HG03280 (cell line): Measurements from ENCODE around the gene PLCD4.

Source experiments
- ATAC-seq: cut with Tn5 transposase; IDR thresholded peaks from one replicate; pipeline ENCODE4 v1.9.1; 2021; ENCODE audit warnings: mild to moderate bottlenecking, moderate library complexity; ENCODE audit not compliant: unreplicated experiment

PLCD4 gene

DNA sequence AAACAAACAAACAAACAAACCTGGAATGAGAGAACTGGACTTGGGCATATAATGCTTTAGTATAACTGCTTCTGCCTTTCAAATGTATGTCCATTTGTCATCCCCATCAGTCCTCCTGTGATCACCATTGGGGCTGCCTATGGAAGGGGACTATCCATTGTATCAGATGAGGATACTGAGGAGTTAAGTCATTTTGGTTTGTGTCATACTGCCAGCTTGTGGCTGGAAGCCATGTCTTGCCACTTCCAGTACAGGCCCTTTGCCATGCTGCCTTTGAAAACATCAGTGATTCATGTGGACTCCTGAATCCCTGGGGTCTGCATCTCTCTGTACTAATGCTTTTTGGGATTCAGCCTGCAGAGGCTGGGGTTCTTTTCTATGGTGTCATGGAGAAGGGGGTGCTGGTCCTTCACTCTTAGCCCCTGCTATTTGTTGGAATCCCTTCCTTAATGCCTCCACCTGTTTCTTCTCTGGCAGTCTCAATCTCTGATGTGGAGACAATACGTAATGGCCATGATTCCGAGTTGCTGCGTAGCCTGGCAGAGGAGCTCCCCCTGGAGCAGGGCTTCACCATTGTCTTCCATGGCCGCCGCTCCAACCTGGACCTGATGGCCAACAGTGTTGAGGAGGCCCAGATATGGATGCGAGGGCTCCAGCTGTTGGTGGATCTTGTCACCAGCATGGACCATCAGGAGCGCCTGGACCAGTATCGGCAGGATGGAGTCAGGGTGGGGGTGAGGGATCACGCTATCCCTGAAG is 10.6 kb downstream of the PLCD4 start:
- ATAC-seq = no peak

DNA sequence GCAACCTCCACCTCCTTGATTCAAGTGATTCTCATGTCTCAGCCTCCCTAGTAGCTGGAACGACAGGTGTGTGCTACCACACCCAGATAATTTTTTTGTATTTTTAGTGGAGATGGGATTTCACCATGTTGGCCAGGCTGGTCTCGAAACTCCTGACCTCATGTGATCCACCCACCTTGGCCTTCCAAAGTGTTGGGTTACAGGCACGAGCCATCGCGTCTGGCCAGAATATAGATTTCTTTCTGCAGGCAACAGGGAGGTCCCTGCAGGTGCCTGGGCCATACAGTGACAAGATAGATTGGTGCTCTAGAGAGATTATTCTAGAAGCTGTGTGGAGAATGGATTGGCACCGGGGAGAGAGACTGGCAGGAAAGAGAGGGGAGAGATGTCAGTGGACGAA is 13.3 kb downstream of the PLCD4 start:
- no peak for ATAC-seq

GRCh38 chr2:218622606-218623365 is 15.1 kb downstream of the PLCD4 start:
- no peak for ATAC-seq

DNA sequence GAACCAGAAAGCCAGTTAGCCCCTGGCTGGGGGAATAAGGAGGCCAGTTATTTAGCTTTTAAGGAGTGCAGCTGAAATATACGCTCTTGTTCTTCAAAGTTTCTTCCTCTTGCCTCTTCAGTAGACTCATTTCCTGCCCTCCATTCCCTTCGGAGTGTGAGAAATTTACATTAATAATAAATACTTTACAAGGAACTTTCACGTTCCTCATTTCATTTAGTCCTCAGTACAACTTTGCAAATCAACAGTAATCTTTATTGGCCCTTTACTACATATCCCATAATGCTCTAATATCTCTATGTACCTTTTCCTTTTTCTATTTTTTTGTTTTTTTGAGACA is 15.6 kb downstream of the PLCD4 start:
- ATAC-seq = no peak

- no peak for ATAC-seq
Measured at GRCh38 chr2:218626369-218626768, 18.7 kb downstream of the PLCD4 start.

GRCh38 chr2:218627939-218628338 is 20.2 kb downstream of the PLCD4 start:
- no peak for ATAC-seq

DNA sequence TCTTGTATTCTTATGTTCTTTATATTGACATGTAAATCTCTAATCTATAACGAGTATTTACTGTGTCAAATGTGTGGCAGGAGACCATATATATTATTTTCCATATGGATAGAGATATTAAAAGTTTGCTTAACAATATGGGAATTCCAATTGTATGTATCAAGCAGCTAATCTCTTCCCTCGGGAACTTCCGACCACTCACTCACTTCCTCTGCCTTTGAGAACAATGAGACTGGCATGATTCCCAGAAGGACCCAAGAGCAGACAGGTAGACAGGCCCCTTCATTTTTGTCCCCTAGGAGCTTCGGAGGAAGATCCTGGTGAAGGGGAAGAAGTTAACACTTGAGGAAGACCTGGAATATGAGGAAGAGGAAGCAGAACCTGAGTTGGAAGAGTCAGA is 24.1 kb downstream of the PLCD4 start:
- ATAC-seq = no peak

DNA sequence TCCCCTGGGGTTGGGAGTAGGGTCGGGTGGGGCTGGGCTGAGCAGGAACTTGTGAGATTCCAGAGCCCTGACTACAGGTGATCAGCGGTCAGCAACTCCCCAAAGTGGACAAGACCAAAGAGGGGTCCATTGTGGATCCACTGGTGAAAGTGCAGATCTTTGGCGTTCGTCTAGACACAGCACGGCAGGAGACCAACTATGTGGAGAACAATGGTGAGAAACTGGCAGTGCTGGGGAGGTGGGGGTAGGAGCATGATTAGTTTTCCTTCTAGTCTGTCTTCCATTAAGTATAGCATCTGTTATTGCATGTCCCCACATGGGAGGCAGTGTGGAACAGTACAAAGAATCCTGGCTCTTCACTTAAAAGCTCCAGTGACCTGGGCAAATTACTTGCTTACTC is 28.0 kb downstream of the PLCD4 start:
- no peak for ATAC-seq

GRCh38 chr2:218638372-218638771 is 30.7 kb downstream of the PLCD4 start:
- no peak for ATAC-seq

GRCh38 chr2:218642121-218642656 is 34.5 kb downstream of the PLCD4 start:
- ATAC-seq = no peak

- ATAC-seq = no peak
Measured at GRCh38 chr2:218642786-218643185, 35.1 kb downstream of the PLCD4 start.

- ATAC-seq = no peak
Measured at GRCh38 chr2:218643751-218644310, 36.1 kb downstream of the PLCD4 start.

DNA sequence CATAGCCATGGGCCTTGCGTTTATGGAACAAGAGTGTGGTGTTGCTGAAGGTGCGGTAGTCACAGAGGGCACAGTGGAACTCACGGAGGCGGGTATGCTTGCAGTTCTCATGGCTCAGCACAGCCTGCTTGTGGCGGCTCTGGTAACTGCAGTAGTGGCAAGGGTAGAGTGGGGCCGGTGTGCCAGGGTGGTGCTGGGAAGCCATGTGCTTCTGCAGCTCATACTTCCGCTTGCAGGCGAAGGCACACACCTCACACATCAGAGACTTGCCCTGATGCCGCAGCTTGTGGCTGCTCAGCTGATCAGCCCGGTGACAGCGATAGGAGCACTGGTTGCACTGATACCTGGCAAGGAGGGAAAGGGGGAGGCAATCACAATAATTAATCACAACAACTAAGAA is 37.0 kb downstream of the PLCD4 start:
- ATAC-seq = no peak

- ATAC-seq = no peak
Measured at GRCh38 chr2:218645126-218645525, 37.4 kb downstream of the PLCD4 start.

- ATAC-seq = no peak
Measured at GRCh38 chr2:218648088-218648786, 40.5 kb downstream of the PLCD4 start.

DNA sequence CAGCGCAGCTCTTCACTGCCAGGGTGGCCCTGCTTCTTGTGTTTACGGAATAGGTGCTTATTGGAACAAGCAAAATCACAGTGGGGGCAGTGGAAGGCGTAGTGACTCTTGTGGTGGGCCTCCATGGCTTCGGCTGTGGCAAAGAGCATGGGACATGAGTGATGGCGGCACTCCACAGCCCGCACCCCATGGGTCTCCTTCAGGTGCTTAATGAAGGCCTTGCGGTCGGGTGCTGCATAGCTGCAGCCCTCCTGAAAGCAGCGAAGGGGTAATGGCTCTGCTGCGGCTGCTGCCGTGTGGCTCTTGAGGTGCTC is 41.0 kb downstream of the PLCD4 start:
- ATAC-seq = no peak

DNA sequence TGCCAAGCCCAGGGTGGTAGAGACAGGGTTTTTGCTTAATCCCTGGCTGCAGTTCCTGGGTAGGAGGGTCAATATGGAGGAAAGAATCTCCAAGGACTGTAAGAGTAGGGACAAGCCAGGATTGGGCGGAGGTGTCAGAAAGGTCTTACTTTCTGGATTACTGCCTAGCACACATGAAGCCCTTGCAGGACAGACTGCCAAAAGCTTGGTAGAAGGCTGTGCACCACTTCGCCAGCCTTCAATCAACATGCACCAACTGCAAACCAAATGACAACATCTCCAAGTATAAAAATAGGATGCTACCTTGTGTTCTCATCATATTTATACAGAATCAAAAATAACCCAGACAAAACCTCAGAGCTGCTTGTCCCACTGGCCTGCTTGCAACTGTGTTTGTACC is 48.1 kb downstream of the PLCD4 start:
- ATAC-seq = no peak

- peak; percentile 41 for ATAC-seq
Measured at GRCh38 chr2:218658671-218659257, 51.1 kb downstream of the PLCD4 start.

- peak; percentile 92 for ATAC-seq
Measured at GRCh38 chr2:218659258-218659987, 51.7 kb downstream of the PLCD4 start, which contains the start of the genes BCS1L and ZNF142. Gene BCS1L (plus strand): TSS chr2:218659683. CDS start chr2:218660988, 1,305 bp downstream. Gene ZNF142 (minus strand): TSS chr2:218659623. CDS start chr2:218656429, 3,194 bp downstream.

DNA sequence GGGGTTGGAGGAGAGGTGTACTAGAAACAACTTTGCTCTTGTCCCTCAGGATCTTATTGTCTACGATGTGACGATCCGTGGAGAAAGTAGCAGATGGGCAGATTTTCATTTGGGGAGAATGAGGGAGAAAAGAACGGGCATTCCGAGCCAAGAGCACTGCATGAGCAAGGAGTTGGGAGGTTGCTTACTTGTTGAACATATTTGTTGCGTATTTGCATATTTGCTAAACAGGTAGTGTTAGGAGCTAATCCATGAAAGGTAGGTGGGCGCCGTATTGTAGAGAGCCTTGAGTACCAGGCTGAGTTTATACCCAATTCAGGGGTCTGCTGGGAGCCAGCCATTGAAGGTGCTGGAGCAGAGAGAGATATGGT is 52.3 kb downstream of the PLCD4 start:
- ATAC-seq = no peak
